Measurements from ENCODE around the gene PTPRC.

DNA sequence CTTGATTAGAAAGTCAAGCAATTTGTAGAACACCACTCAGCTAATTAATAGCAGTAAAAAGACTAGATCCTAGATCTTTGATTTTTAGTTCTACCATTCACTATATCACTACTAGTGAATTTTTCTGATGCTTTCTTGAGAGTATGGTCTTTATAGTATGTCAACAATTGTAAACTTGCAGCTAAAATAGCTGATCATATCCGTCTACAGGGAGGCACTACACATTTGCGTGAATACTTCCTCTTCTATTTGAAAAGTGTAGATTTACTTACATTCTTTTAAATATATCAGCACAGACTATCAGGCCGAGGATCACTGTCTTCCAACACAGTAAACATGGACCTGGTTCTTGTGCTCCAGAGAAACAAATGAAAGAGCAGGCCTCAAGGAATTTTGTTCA, 18.6 kb upstream of the PTPRC start:
- TF ChIP-seq CTCF (IDR thresholded peaks at IDR 0.05) (no peak), POLR2A (IDR thresholded peaks at IDR 0.05; ENCODE audit: low read length) (no peak), RARB (CRISPR knock-in tag; IDR thresholded peaks at IDR 0.05) (no peak), E2F6 (IDR thresholded peaks at IDR 0.05; ENCODE audit: borderline replicate concordance, low read depth) (no peak), NFE2L2 (conservative IDR thresholded peaks at IDR 0.05; ENCODE audit: low read length) (no peak), NR3C1 (IDR thresholded peaks at IDR 0.05) (no peak)
